ENCODE results near the gene ZFP42.

DNA sequence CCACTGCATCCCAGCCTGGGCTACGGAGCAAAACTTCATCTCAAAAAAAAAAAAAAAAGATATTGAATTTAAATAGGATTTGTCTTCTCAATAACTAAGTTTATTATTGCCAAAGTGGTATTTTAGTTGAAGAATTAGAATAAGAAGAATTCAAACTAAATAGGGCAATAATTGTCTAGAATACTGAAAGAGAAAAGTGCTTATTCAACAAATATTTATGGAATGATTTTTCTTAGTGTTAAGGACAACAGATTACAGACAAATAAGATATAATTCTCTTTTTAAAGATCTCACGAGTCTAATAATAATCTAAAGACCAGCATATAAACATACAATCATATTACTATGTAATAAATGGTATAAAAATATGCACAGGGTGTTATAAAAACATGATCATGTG is 33.6 kb upstream of the ZFP42 start:
- no peak for TF ChIP-seq YY1 (IDR thresholded peaks at IDR 0.05; ENCODE audit: insufficient read depth, insufficient read length)
- no peak for TF ChIP-seq ZNF274 (IDR thresholded peaks at IDR 0.05; ENCODE audit: low read depth, low read length)
